GM12892 (cell line): Measurements from ENCODE around the gene DOLPP1.
"Not testable (repeated sequence)": the region's sequence is repeated elsewhere in the genome, so short reads cannot be mapped to it uniquely, and the experiment has no call there.

Experiments
- DNase-seq: peaks from one replicate; pipeline ENCODE4 v3.0.0; 2011; ENCODE audit not compliant: insufficient read length
- FAIRE-seq: peaks from 2 replicates; lab custom pipeline; 2011; peaks lifted over from hg19 to GRCh38; lab: Jason Lieb, UNC
- POLR2A ChIP-seq: IDR thresholded peaks from 2 replicates; pipeline ENCODE4 v1.6.1; 2011; ENCODE audit warnings: low read depth, low read length, control low read depth
- POLR2AphosphoS5 ChIP-seq: IDR thresholded peaks from 2 replicates; pipeline ENCODE4 v1.6.1; 2011; ENCODE audit warnings: low read depth, low read length, control low read depth
- TAF1 ChIP-seq: IDR thresholded peaks from 2 replicates; pipeline ENCODE4 v1.6.1; 2011; ENCODE audit warnings: low read depth, mild to moderate bottlenecking, control low read depth, low read length, borderline replicate concordance

The DOLPP1 gene

GRCh38 chr9:129110740-129111527 lies 30.0 kb downstream of the DOLPP1 start, which contains the start of the genes CRAT and PTPA:
Gene CRAT, minus strand, starts transcription at chr9:129110793. Its CDS starts 284 bp downstream, at chr9:129110509.
Gene PTPA, plus strand, starts transcription at chr9:129111415. Its CDS starts 186 bp downstream, at chr9:129111601.
- TF ChIP-seq TAF1 (peak; percentile 80), POLR2AphosphoS5 (peak; percentile 94), POLR2A (peak; percentile 90)
- peak; percentile 100 for DNase-seq
- peak; percentile 96 for FAIRE-seq

- FAIRE-seq (no peak), DNase-seq (no peak)
- TF ChIP-seq TAF1: no peak
- no peak for TF ChIP-seq POLR2A
- TF ChIP-seq POLR2AphosphoS5: no peak
These were observed 30.7 kb downstream of the DOLPP1 start for GRCh38 chr9:129111528-129112151.

DNA sequence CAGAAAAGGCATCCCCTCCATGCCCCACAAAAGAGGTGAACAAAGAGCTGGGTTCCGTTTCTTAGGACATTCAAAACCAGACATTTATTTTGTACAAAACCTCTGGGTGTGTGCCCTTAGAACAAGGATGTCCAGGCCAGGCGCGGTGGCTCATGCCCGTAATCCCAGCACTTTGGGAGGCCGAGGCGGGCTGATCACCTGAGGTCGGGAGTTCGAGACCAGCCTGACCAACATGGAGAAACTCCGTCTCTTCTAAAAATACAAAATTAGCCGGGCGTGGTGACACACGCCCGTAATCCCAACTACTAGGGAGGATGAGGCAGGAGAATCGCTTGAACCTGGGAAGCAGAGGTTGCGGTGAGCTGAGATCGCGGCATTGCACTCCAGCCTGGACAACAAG lies 31.6 kb downstream of the DOLPP1 start:
- not testable (repeated sequence) for FAIRE-seq, DNase-seq

GRCh38 chr9:129113645-129114304 lies 32.9 kb downstream of the DOLPP1 start:
- DNase-seq (no peak), FAIRE-seq (no peak)
- no peak for TF ChIP-seq POLR2A
- TF ChIP-seq POLR2AphosphoS5: no peak

DNA sequence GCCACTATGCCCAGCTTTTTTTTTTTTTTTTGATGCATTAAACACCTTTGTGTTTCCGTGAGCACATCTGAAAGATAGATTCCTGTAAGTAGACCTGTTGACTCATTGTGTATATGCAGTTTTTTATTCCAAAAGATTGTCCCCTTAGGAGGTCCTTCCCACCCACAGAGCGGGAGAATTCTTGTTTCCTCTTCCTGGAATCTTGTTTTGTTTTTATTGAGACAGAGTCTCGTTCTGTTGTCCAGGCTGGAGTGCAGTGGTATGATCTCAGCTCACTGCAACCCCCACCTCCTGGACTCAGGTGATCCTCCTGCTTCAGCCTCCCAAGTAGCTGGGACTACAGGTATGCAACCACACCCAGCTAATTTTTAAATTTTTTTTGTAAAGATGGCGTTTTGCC lies 37.9 kb downstream of the DOLPP1 start:
- TF ChIP-seq POLR2AphosphoS5 (no peak), TAF1 (no peak), POLR2A (no peak)
- FAIRE-seq: no peak

DNA sequence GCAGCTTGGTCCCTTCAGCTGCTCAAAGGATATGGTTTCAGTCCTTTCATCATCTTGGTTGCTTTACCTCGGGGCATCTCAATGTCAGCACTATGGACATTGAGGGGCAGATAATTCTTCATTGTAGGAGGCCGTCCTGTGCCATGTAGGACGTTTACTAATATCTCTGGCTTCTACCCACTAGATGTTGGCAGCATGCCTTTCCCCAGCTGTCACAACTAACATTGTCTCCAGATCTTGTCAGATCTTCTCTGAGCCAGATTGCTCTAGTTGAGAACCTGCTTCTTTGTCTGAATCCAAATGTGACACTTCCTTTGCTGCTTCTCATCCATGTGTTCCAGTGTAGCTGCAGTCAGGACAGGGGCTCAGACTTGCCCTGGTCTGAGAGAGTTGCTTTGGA lies 40.6 kb downstream of the DOLPP1 start:
- no peak for FAIRE-seq
- DNase-seq: no peak
- no peak for TF ChIP-seq POLR2AphosphoS5
- TF ChIP-seq POLR2A: no peak
- TF ChIP-seq TAF1: no peak

More for the DNA sequence above, 37.9 kb downstream of the DOLPP1 start:
- no peak for DNase-seq

GRCh38 chr9:129122133-129122532 lies 41.2 kb downstream of the DOLPP1 start:
- FAIRE-seq: no peak

DNA sequence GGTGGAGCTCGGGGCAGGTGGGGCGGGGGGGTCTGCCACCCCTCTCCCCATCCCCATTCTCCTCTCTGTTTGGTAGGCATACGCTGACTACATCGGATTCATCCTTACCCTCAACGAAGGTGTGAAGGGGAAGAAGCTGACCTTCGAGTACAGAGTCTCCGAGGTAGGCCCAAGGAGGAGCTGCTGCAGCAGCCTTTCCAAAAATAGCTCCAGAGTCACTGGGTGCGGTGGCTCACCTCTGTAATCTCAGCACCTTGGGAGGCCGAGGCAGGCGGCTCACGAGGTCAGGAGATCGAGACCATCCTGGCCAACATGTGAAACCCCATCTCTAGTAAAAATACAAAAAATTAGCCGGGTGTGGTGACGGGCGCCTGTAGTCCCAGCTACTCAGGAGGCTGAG lies 42.1 kb downstream of the DOLPP1 start:
- not testable (repeated sequence) for FAIRE-seq

More at GRCh38 chr9:129122133-129122532, 41.2 kb downstream of the DOLPP1 start:
- DNase-seq: no peak
- TF ChIP-seq TAF1 (no peak), POLR2A (no peak), POLR2AphosphoS5 (no peak)

GRCh38 chr9:129124506-129125069 lies 43.7 kb downstream of the DOLPP1 start:
- TF ChIP-seq TAF1: no peak
- no peak for DNase-seq
- FAIRE-seq: no peak

More for the DNA sequence above, 42.1 kb downstream of the DOLPP1 start:
- not testable (repeated sequence) for DNase-seq

DNA sequence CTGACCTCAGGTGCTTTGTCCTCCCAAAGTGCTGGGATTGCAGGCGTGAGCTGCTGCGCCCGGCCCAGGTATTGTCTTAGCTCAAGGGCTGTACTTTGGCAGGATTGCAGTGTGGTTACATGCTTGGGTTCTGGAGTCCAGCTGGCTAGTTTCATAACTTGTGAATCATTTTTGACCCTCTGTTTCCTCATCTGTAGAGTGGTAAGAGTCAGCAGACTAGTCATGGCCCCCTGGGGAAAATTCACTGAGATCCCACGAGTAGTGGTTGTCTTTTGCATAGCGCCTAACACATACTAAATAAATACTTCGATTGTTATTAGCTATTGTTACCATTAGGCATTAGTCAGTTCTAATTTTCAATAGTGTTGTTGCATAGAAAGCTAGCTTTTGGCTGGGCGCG lies 44.6 kb downstream of the DOLPP1 start:
- FAIRE-seq (no peak), DNase-seq (no peak)
- TF ChIP-seq TAF1 (no peak), POLR2A (no peak), POLR2AphosphoS5 (no peak)

- no peak for DNase-seq
- TF ChIP-seq POLR2AphosphoS5 (no peak), TAF1 (no peak), POLR2A (no peak)
- FAIRE-seq: no peak
These were observed 46.1 kb downstream of the DOLPP1 start for GRCh38 chr9:129126749-129127618.
